ENCODE data around the gene EXTL1.
"Not testable (repeated sequence)": the region's sequence is repeated elsewhere in the genome, so short reads cannot be mapped to it uniquely, and the experiment has no call there.

The EXTL1 gene

GRCh38 chr1:26021647-26022403 lies at the start of gene EXTL1:
Gene EXTL1 (plus strand): TSS chr1:26021775. CDS start chr1:26022647, 872 bp downstream.
- DNase-seq (ENCODE audit: low spot score): peak; percentile 62

GRCh38 chr1:25971811-25972180 lies 49.8 kb upstream of the EXTL1 start:
- DNase-seq (ENCODE audit: low spot score): no peak

- DNase-seq (ENCODE audit: low spot score): no peak
Observed at GRCh38 chr1:25973610-25974321, 47.8 kb upstream of the EXTL1 start.

- no peak for DNase-seq (ENCODE audit: low spot score)
Observed at GRCh38 chr1:25977801-25978200, 43.8 kb upstream of the EXTL1 start.

GRCh38 chr1:25978403-25978802 lies 43.2 kb upstream of the EXTL1 start:
- DNase-seq (ENCODE audit: low spot score): no peak

GRCh38 chr1:25979210-25979609 lies 42.4 kb upstream of the EXTL1 start:
- DNase-seq (ENCODE audit: low spot score): no peak

GRCh38 chr1:25985171-25985570 lies 36.4 kb upstream of the EXTL1 start:
- DNase-seq (ENCODE audit: low spot score): no peak

GRCh38 chr1:25985670-25986069 lies 35.9 kb upstream of the EXTL1 start:
- no peak for DNase-seq (ENCODE audit: low spot score)

GRCh38 chr1:25986773-25987172 lies 34.8 kb upstream of the EXTL1 start:
- DNase-seq (ENCODE audit: low spot score): not testable (repeated sequence)

- no peak for DNase-seq (ENCODE audit: low spot score)
Observed at GRCh38 chr1:25987951-25988350, 33.6 kb upstream of the EXTL1 start.

- no peak for DNase-seq (ENCODE audit: low spot score)
Observed at GRCh38 chr1:25989440-25990234, 31.9 kb upstream of the EXTL1 start.

- DNase-seq (ENCODE audit: low spot score): no peak
Observed at GRCh38 chr1:25990251-25990650, 31.3 kb upstream of the EXTL1 start.

GRCh38 chr1:25990702-25991395 lies 30.7 kb upstream of the EXTL1 start:
- no peak for DNase-seq (ENCODE audit: low spot score)

- no peak for DNase-seq (ENCODE audit: low spot score)
Observed at GRCh38 chr1:25991937-25992688, 29.5 kb upstream of the EXTL1 start.

GRCh38 chr1:25992689-25993171 lies 28.8 kb upstream of the EXTL1 start:
- DNase-seq (ENCODE audit: low spot score): no peak

GRCh38 chr1:25993197-25993951 lies 28.2 kb upstream of the EXTL1 start:
- DNase-seq (ENCODE audit: low spot score): no peak

- DNase-seq (ENCODE audit: low spot score): no peak
Observed at GRCh38 chr1:25994402-25995150, 27.0 kb upstream of the EXTL1 start.

GRCh38 chr1:25996966-25997827 lies 24.4 kb upstream of the EXTL1 start:
- DNase-seq (ENCODE audit: low spot score): no peak
